Liver (tissue), 3 donors: Measurements from ENCODE around the gene RPUSD1.

Experiments
- CTCF ChIP-seq: fragments of 150-350 bp; IDR thresholded peaks from 2 replicates; pipeline ENCODE4 v1.5.1; 2017; ENCODE audit warnings: improper control_type of control experiment, low read depth, low read length; ENCODE audit not compliant: missing input control
- EGR1 ChIP-seq, 2 donors: IDR thresholded peaks; 2 replicates each; pipeline ENCODE4 v1.6.1; 2016 to 2018; ENCODE audit warnings: antibody characterized with exemption in 2 of 2, low read depth in 2 of 2
- FOXA1 ChIP-seq: IDR thresholded peaks from 2 replicates; pipeline ENCODE4 v1.6.1; 2016; ENCODE audit warnings: antibody characterized with exemption
- GABPA ChIP-seq, 2 donors: IDR thresholded peaks in 1 of 2; conservative IDR thresholded peaks in 1 of 2; 2 replicates each; pipeline ENCODE4 v1.6.1; 2016; ENCODE audit warnings: antibody characterized with exemption in 2 of 2, mild to moderate bottlenecking in 1 of 2, moderate library complexity in 1 of 2
- RAD21 ChIP-seq, 2 donors: IDR thresholded peaks; 2 replicates each; pipeline ENCODE4 v1.6.1; 2016; ENCODE audit warnings: antibody characterized with exemption in 2 of 2, mild to moderate bottlenecking in 2 of 2
- SP1 ChIP-seq: IDR thresholded peaks from 2 replicates; pipeline ENCODE4 v1.6.1; 2018; ENCODE audit warnings: antibody characterized with exemption, mild to moderate bottlenecking
- TF ChIP-seq, protein P1 (sequence below): IDR thresholded peaks from 2 replicates; pipeline ENCODE4 v1.6.1; 2016; ENCODE audit warnings: antibody characterized with exemption
- donor health status: healthy.
- donor health status: healthy.

DNA sequence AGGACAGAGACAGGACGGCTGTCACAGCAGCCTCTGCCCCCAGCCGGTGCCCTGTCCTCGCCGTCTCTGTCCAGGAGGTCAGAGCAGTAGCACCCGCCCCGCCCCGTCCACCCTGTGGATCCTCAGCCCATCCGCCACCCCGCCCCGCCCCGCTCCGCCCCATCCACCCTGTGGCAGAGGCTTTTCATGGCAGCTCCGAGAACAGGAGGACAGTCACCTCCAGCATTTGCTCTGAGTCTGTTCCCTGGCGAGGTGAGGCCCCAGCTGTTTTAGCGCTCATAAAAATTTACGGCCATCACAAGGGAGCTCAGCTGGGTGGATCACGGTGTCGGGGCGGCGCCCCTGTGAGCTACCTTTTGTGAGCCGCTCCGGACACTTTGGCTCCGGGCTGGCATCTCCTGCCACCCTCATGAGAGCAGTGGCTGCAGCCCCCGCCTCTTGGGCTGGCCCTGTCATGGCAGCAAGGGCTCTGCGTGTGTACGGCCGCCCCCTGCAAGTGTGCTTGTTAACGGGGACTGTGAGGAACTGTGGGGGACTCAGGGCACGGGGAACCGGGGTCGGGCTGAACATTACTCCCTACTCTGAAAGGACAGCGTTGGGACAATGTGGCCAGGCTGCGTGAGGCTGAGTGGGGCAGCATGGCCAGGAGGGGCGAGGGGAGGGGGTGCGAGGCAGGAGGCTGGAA is 44.6 kb upstream of the RPUSD1 start:
- TF ChIP-seq SP1 = no peak
- TF ChIP-seq CTCF = no peak
- TF ChIP-seq RAD21 (IDR thresholded peaks at IDR 0.05) = no peak
- no peak for TF ChIP-seq EGR1 (IDR thresholded peaks at IDR 0.05; ENCODE audit: low read depth in 2 of 2)
- TF ChIP-seq, protein P1, sequence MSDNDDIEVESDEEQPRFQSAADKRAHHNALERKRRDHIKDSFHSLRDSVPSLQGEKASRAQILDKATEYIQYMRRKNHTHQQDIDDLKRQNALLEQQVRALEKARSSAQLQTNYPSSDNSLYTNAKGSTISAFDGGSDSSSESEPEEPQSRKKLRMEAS = no peak
- no peak for TF ChIP-seq GABPA (IDR thresholded peaks at IDR 0.05 in 1 of 2, conservative IDR thresholded peaks at IDR 0.05 in 1 of 2)
- no peak for TF ChIP-seq FOXA1
